GM20000 (cell line): Measurements from ENCODE around the gene NOS1AP.

ENCODE experiments used
- DNase-seq: peaks from one replicate; pipeline ENCODE4 v3.0.0; 2012; ENCODE audit warnings: low spot score
- TF ChIP-seq, protein P1 (sequence below): IDR thresholded peaks from 2 replicates; pipeline ENCODE4 v1.5.1; 2012; ENCODE audit warnings: mild to moderate bottlenecking, control low read depth; ENCODE audit errors: extremely low read depth, missing control alignments

The NOS1AP gene

DNA sequence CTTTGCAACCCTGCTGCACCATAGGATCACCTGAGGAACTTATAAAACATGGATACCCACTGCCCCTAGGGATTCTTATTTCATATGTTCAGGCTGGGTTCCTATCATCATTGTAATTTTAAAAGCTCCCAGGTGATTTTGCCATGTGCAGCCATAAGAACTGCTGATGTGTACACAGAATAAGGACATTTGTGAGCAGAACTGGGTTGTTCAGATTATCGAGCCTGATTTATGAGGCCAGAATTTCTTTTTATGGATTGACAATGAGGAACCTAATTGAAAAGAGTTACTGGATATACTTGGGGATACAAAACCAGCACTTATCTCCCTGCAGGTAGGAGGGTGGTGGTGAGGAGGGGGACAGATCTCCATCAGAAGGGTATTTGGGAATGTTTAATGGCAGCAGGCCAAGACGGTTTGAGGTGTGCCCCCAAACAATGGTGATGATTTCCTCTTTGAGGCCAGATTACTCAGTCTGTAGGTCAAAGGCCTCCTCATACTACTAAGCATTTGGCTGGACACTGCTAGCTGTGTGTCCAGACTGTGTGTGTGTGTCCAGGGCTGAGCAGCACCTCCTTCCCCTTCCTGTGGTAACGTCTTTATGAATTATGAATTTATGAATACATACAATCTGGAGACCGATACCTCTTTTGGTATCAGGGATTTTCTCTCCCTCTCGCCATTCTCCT lies 18.9 kb downstream of the NOS1AP start:
- TF ChIP-seq, protein P1, sequence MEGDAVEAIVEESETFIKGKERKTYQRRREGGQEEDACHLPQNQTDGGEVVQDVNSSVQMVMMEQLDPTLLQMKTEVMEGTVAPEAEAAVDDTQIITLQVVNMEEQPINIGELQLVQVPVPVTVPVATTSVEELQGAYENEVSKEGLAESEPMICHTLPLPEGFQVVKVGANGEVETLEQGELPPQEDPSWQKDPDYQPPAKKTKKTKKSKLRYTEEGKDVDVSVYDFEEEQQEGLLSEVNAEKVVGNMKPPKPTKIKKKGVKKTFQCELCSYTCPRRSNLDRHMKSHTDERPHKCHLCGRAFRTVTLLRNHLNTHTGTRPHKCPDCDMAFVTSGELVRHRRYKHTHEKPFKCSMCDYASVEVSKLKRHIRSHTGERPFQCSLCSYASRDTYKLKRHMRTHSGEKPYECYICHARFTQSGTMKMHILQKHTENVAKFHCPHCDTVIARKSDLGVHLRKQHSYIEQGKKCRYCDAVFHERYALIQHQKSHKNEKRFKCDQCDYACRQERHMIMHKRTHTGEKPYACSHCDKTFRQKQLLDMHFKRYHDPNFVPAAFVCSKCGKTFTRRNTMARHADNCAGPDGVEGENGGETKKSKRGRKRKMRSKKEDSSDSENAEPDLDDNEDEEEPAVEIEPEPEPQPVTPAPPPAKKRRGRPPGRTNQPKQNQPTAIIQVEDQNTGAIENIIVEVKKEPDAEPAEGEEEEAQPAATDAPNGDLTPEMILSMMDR: no peak
- DNase-seq: no peak

DNA sequence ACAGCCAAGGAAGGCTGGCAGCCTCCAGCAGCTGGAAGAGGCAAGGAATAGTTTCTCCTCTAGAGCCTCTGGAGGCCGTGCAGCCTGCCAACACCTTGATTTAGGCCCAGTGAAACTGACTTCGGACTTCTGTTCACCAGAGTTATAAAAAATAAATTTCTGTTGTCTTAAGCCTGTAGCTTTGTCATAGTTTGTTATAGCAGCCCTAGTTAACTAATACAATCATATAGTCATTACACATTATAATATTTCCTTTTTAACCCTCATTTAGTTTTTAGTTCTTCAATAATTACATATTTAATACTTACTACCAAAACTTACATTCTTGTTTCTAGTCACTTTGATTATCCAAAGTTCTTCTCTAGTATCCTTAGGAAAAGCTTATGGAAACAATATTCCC lies 20.3 kb downstream of the NOS1AP start:
- DNase-seq: no peak
- TF ChIP-seq, protein P1: no peak

DNA sequence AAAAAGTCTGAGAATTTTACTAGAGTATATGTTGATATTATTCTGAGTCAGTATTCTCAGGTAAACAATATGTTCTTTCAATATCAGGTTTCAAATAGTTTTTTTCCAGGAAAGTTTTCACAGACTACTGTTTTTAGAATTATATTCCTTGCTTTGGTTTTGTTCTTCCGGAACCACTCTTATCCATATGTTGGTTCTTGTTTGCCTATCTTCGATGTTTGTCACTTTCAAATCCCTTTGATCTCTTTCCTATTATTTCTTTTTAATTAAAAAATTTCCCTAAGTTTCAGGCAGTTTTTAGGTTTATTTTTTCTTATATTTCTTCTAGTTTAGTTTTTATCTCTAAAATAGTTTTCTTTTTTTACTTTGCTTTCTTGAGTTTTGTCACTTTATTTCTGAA lies 20.9 kb downstream of the NOS1AP start:
- no peak for DNase-seq
- TF ChIP-seq, protein P1: no peak

DNA sequence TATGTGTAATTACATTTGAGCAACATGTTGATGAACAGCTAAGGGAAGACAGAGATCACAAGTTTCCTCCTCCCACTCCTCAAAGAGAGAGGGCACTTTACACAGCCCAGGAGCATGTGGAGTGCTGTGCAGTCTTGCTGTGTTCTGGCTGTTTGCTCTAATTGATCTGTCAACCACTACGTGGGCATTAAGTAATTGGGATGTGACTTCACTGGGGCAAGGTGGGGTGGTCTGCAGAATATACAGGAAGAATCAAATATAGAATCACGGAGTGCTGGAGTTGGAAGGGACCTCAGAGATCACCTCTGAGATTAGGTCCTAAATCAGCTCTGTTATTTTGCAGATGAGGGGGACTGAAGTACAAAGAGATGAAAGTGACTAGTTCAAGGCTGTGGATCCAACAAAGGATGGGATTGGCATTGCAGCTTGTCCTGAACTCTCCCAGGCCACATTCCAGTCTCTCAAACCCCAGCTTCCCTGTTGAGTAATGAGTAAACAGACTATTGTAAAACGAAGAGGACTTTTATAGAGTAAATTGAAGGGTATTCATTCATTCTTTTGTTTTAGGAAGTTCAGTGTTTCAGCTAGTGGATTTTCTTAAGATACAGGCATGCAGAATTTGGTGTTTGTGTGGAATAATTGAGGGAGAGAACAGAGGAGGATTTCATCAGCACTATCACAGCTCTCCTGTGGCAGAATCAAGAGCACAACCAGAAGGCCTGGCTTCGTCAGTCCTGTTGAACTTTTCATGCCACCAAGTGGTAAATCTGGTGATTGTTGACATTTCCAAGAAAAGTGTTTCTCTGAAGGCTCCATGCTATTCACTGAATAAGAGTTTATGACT lies 22.4 kb downstream of the NOS1AP start:
- TF ChIP-seq, protein P1: no peak
- no peak for DNase-seq

DNA sequence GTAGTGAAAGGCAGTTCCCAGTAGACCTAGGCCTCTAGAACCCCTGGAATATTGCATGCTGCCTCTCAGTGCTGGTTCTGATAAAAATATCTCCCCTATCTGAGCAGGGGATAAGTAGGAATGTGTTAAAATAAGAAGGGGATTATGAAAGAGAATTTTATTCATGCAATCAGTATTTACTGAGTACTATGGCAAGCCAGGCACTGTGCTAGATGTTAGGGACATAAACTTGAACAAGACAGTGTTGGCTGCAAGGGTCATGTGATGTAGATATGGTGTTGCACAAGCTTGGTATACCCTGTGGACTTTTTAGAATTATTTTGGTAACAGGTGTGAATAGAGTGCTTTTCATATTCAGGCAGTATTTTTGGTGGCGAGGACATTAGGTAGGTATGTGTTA lies 23.6 kb downstream of the NOS1AP start:
- DNase-seq: no peak
- TF ChIP-seq, protein P1: no peak

DNA sequence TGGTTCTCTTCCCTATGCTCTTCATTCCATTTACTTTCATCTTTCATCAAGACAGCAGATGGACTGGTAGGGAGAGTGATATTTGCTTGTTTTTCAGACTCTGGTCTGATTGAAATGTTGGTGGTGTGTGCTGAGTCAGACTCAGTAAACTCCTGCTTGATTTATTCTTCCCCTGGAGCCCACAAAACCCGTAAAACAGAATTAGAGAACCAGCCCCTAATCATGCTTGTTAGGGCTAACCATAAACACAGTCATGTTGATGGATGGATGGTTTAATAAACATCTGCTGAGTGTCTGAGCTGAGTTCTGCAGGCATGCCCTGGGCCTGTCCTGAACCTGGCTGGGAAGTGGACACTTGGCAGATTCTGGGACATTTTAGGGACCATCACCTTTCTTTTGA lies 24.8 kb downstream of the NOS1AP start:
- DNase-seq: no peak
- TF ChIP-seq, protein P1: no peak

DNA sequence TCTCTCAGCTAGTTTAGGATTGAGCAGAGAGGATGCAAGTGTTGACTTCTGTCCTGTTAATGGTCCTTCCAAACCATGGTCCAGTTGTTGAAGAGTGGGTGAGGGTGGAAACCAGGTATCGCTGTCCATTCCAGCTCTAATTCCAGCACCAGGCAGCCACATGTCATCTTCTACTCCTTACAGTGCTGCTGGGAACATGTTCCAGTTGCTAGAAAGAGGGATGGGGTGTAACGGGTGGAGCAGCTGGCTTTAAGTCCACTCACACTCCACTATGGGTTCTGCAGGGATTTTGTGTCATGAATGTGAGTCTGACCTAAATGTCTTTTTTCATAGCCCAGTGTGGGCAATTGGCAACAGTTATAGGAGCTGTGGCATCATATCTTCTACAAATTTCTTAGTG lies 25.2 kb downstream of the NOS1AP start:
- DNase-seq: no peak
- TF ChIP-seq, protein P1: no peak
